HG02973 (cell line): ENCODE measurements around the gene RAPGEF5.

ENCODE experiments used
- ATAC-seq: cut with Tn5 transposase; IDR thresholded peaks from one replicate; pipeline ENCODE4 v1.9.1; 2021; ENCODE audit warnings: moderate library complexity; ENCODE audit not compliant: unreplicated experiment

RAPGEF5 gene

GRCh38 chr7:22229148-22229547 is 127.8 kb downstream of the RAPGEF5 start:
- ATAC-seq = no peak

GRCh38 chr7:22223807-22224206 is 133.1 kb downstream of the RAPGEF5 start:
- no peak for ATAC-seq

GRCh38 chr7:22220941-22221340 is 136.0 kb downstream of the RAPGEF5 start:
- ATAC-seq = no peak

- no peak for ATAC-seq
Measured at GRCh38 chr7:22219739-22220493, 137.0 kb downstream of the RAPGEF5 start.

GRCh38 chr7:22219036-22219435 is 137.9 kb downstream of the RAPGEF5 start:
- no peak for ATAC-seq

- no peak for ATAC-seq
Measured at GRCh38 chr7:22216832-22217475, 140.0 kb downstream of the RAPGEF5 start.

- ATAC-seq = no peak
Measured at GRCh38 chr7:22216309-22216708, 140.6 kb downstream of the RAPGEF5 start.

- ATAC-seq = no peak
Measured at GRCh38 chr7:22214000-22214399, 143.0 kb downstream of the RAPGEF5 start.

GRCh38 chr7:22213081-22213480 is 143.9 kb downstream of the RAPGEF5 start:
- no peak for ATAC-seq

GRCh38 chr7:22210967-22211366 is 146.0 kb downstream of the RAPGEF5 start:
- no peak for ATAC-seq

GRCh38 chr7:22210355-22210754 is 146.6 kb downstream of the RAPGEF5 start:
- ATAC-seq = no peak

- ATAC-seq = no peak
Measured at GRCh38 chr7:22208799-22209198, 148.2 kb downstream of the RAPGEF5 start.

GRCh38 chr7:22207724-22208225 is 149.2 kb downstream of the RAPGEF5 start:
- no peak for ATAC-seq

- ATAC-seq = no peak
Measured at GRCh38 chr7:22205631-22206030, 151.3 kb downstream of the RAPGEF5 start.

GRCh38 chr7:22204312-22204711 is 152.6 kb downstream of the RAPGEF5 start:
- no peak for ATAC-seq

- no peak for ATAC-seq
Measured at GRCh38 chr7:22202141-22202540, 154.8 kb downstream of the RAPGEF5 start.

GRCh38 chr7:22201186-22201880 is 155.6 kb downstream of the RAPGEF5 start:
- no peak for ATAC-seq

- ATAC-seq = no peak
Measured at GRCh38 chr7:22200777-22201176, 156.2 kb downstream of the RAPGEF5 start.

- ATAC-seq = no peak
Measured at GRCh38 chr7:22200238-22200637, 156.7 kb downstream of the RAPGEF5 start.

- no peak for ATAC-seq
Measured at GRCh38 chr7:22197376-22197775, 159.6 kb downstream of the RAPGEF5 start.

- ATAC-seq = no peak
Measured at GRCh38 chr7:22196429-22196828, 160.5 kb downstream of the RAPGEF5 start.
